ENCODE measurements around the gene DHFR. TPM values are rescaled to one million over a fixed set of nuclear protein-coding genes. Genes with fewer than 3 reads are reported as not detected.
"Not testable (repeated sequence)": the region's sequence is repeated elsewhere in the genome, so short reads cannot be mapped to it uniquely, and the experiment has no call there.

DHFR gene
- total RNA-seq, 1 donor from 2014 or later, result 0.53 TPM

DNA sequence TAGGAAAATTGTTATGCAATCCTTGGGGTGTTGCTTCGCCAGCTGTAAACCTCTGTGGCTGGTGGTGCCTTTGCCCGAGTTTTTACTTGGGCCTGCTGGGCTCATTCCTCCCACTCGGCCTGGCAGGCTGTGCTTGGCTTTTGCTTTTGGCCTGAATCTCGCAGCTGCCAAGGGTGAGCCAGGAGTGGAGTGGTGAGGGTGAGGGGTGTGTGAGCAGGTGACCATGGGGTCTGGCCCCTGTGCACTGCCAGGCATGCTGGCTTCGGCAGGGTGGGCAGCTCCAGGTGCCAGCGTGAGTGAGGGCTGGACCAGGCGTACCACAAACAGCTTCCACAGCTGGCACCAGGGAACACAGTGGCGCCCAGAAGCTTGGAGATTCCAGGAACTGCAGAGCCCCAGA is 12.6 kb upstream of the DHFR start:
- no peak overlapping the region for H3K27ac ChIP-seq
- intact Hi-C loops (cut with DNase I), result no loop called here
- no peaks in the 10 kb centered on the region for H3K9me3 ChIP-seq
- no peaks in the 10 kb centered on the region for H3K4me1 ChIP-seq
- no peak for DNase-seq (ENCODE audit: low spot score in 2 of 2)
- H3K4me3 ChIP-seq, result no peak overlapping the region
- H3K36me3 ChIP-seq, result peaks cover 14 to 39% of the 10 kb centered on the region in 2 donors
- TF ChIP-seq, protein P1, sequence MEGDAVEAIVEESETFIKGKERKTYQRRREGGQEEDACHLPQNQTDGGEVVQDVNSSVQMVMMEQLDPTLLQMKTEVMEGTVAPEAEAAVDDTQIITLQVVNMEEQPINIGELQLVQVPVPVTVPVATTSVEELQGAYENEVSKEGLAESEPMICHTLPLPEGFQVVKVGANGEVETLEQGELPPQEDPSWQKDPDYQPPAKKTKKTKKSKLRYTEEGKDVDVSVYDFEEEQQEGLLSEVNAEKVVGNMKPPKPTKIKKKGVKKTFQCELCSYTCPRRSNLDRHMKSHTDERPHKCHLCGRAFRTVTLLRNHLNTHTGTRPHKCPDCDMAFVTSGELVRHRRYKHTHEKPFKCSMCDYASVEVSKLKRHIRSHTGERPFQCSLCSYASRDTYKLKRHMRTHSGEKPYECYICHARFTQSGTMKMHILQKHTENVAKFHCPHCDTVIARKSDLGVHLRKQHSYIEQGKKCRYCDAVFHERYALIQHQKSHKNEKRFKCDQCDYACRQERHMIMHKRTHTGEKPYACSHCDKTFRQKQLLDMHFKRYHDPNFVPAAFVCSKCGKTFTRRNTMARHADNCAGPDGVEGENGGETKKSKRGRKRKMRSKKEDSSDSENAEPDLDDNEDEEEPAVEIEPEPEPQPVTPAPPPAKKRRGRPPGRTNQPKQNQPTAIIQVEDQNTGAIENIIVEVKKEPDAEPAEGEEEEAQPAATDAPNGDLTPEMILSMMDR (IDR thresholded peaks at IDR 0.05), result no peak
- no peaks in the 10 kb centered on the region for H3K27me3 ChIP-seq

DNA sequence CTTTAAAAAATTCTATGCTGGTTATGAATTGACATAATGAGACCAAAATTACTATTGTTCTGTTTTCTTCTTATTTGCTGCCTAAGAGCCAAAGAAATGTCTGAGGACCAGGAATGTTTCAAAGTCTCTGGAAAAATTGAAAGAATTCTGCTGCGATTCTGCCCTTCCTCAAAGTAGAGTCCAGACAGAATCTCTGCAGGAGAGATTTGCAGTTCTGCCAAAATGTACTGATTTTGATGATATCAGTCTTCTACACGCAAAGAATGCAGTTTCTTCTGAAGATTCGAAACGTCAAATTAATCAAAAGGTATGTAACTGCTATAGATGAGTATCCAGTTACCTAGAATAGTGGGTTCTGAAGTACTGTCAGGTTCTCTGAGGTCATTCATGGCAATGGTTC is 10.3 kb upstream of the DHFR start:
- no peaks in the 10 kb centered on the region for H3K27me3 ChIP-seq
- intact Hi-C loops (cut with DNase I), result no loop called here
- no peaks in the 10 kb centered on the region for H3K9me3 ChIP-seq
- H3K36me3 ChIP-seq, result peaks cover 18 to 44% of the 10 kb centered on the region in 2 donors
- no peak overlapping the region for H3K4me3 ChIP-seq
- DNase-seq (ENCODE audit: low spot score in 2 of 2), result no peak
- H3K4me1 ChIP-seq, result no peaks in the 10 kb centered on the region
- TF ChIP-seq, protein P1 (IDR thresholded peaks at IDR 0.05), result no peak
- no peak overlapping the region for H3K27ac ChIP-seq

DNA sequence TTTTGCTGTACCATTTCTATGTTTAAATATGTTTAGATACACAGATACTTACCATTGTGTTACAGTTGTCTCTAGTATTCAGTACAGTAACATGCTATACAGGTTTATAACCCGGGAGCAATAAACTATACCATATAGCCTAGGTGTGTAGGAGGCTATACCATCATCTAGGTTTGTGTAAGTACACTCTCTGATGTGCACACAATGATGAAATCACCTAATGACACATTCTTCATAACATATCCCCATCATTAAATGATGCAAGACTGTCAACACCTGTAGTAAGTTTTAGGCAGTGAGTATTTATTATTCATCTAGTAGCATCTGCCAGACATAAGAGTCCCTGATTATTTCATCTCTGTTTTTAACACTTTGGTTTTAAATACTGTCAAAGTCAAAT is 7.3 kb upstream of the DHFR start:
- Histone ChIP-seq H3K27ac (no peak overlapping the region), H3K4me3 (no peak overlapping the region), H3K27me3 (no peaks in the 10 kb centered on the region), H3K36me3 (peaks cover 34 to 64% of the 10 kb centered on the region in 2 donors), H3K9me3 (no peaks in the 10 kb centered on the region), H3K4me1 (no peaks in the 10 kb centered on the region)
- no peak for DNase-seq (ENCODE audit: low spot score in 2 of 2)
- intact Hi-C loops (cut with DNase I), result no loop called here
- TF ChIP-seq, protein P1 (IDR thresholded peaks at IDR 0.05), result no peak

DNA sequence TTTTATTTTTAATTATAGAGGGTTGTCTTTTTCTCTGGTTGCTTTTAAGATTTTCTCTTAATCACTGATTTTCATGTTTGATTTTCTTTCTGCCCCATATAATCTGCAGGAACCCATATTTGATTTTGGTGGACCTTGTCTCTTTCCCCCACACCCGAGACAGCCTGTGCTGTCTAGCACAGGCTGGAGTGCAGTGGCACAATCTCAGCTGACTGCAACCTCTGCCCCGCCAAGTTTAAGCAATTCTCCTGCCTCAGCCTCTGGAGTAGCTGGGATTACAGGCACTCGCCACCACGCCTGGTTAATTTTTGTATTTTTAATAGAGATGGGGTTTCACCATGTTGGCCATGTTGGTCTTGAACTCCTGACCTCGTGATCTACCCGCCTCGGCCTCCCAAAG is 5.9 kb upstream of the DHFR start:
- H3K27ac ChIP-seq; intact Hi-C loops (cut with DNase I); H3K4me1 ChIP-seq; H3K27me3 ChIP-seq; DNase-seq (ENCODE audit: low spot score in 2 of 2); H3K4me3 ChIP-seq; H3K9me3 ChIP-seq: not testable (repeated sequence)
- peaks cover 32 to 55% of the 10 kb centered on the region in 2 donors for H3K36me3 ChIP-seq

DNA sequence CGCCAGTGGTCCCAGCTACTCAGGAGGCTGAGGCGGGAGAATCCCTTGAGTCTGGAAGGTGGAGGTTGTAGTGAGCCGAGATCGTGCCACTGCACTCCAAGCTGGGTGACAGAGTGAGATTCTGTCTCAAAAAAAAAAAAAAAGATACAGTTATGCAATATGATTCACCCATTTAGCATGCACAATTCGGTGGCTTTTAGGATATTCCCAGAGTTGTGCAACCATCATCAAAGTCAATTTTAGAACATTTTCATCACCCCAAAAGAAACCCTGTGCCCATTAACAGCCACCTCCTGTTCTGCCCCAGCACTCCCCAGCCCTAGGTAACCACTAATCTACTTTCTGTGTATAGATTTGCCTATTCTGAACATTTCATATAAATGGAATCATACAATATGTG is 4.3 kb upstream of the DHFR start:
- intact Hi-C loops (cut with DNase I), result loop anchor here (5.0 to 10.0 kb wide), 4 partner anchors 172 to 1144 kb away; partner anchors contain the start of genes FAM151B, HOMER1 and TENT2
- H3K27me3 ChIP-seq, result no peaks in the 10 kb centered on the region
- peaks cover 29 to 48% of the 10 kb centered on the region in 2 donors for H3K36me3 ChIP-seq
- H3K4me3 ChIP-seq, result no peak overlapping the region
- peaks cover 1 to 9% of the 10 kb centered on the region in 2 donors for H3K4me1 ChIP-seq
- DNase-seq (ENCODE audit: low spot score in 2 of 2), result no peak
- TF ChIP-seq, protein P1 (IDR thresholded peaks at IDR 0.05), result no peak
- H3K27ac ChIP-seq, result no peak overlapping the region
- no peaks in the 10 kb centered on the region for H3K9me3 ChIP-seq

DNA sequence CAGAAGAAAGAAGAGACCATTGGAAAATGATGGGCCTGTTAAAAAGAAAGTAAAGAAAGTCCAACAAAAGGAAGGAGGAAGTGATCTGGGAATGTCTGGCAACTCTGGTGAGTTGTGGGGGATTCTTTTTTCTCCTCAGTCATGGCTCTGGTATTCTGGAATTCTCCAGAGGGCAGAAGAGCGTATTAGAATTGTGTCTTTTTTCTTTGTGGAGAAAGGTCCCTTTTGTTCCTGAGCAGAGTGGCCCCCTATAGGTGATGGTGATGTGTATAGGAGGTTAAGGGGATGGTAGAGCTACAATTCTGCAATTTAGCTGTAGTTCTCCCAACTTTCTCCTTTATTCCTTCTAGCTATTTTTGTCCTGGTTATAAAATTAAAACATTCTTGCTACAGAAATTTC is 1.6 kb upstream of the DHFR start:
- no peak overlapping the region for H3K27ac ChIP-seq
- no peak overlapping the region for H3K4me3 ChIP-seq
- H3K36me3 ChIP-seq, result peaks cover 27 to 36% of the 10 kb centered on the region in 2 donors
- intact Hi-C loops (cut with DNase I), result loop anchor here (5.0 to 10.0 kb wide), 4 partner anchors 169 to 1142 kb away; partner anchors contain the start of genes FAM151B, HOMER1 and TENT2
- H3K9me3 ChIP-seq, result no peaks in the 10 kb centered on the region
- no peak for DNase-seq (ENCODE audit: low spot score in 2 of 2)
- H3K4me1 ChIP-seq, result peaks cover 9 to 15% of the 10 kb centered on the region in 2 donors
- TF ChIP-seq, protein P1 (IDR thresholded peaks at IDR 0.05), result no peak
- no peaks in the 10 kb centered on the region for H3K27me3 ChIP-seq

Data from ascending aorta (tissue), 2 donors.